Neural cell (in vitro differentiated cells): ENCODE measurements around the gene CTDSPL. TPM values are rescaled to one million over a fixed set of nuclear protein-coding genes. Genes with fewer than 3 reads are reported as not detected.

ENCODE experiments used
- H2AFZ ChIP-seq: fragments of 200-600, 300-800 bp; sonication (generic), shearing (Covaris generic); 2 replicates; pipeline ENCODE4 v1.6.0; 2014; ENCODE audit warnings: low read depth, mild to moderate bottlenecking, antibody characterized with exemption, low read length, moderate library complexity
- H3F3A ChIP-seq: fragments of 200-600 bp; shearing (Covaris generic); 2 replicates; pipeline ENCODE4 v1.6.1; 2016; ENCODE audit warnings: mild to moderate bottlenecking, moderate library complexity, mixed read lengths, antibody characterized with exemption, low read length; ENCODE audit not compliant: insufficient read depth, poor library complexity, severe bottlenecking
- H3K27ac ChIP-seq: fragments of 200-600, 300-800 bp; sonication (generic), shearing (Covaris generic); 2 replicates; pipeline ENCODE4 v1.5.1; 2014; ENCODE audit warnings: mild to moderate bottlenecking, low read length, moderate library complexity
- H3K27me3 ChIP-seq: fragments of 300-800, 200-600 bp; sonication (generic), shearing (Covaris generic); 2 replicates; pipeline ENCODE4 v1.6.0; 2014; ENCODE audit warnings: mild to moderate bottlenecking, low read depth, low read length, moderate library complexity; ENCODE audit not compliant: insufficient read depth
- H3K36me3 ChIP-seq: fragments of 300-800, 200-600 bp; sonication (generic), shearing (Covaris generic); 2 replicates; pipeline ENCODE4 v1.5.1; 2014; ENCODE audit warnings: mild to moderate bottlenecking, antibody characterized with exemption, low read length, moderate library complexity; ENCODE audit not compliant: insufficient read depth
- H3K4me2 ChIP-seq: fragments of 300-800, 200-600 bp; sonication (generic), shearing (Covaris generic); 2 replicates; pipeline ENCODE4 v1.6.0; 2014; ENCODE audit warnings: mild to moderate bottlenecking, low read length
- H3K4me3 ChIP-seq: fragments of 300-800, 200-600 bp; sonication (generic), shearing (Covaris generic); 2 replicates; pipeline ENCODE4 v1.5.1; 2014; ENCODE audit warnings: mild to moderate bottlenecking, low read length, moderate library complexity
- H3K79me2 ChIP-seq: fragments of 200-600 bp; shearing (Covaris generic); replicated peaks from 2 replicates; pipeline ENCODE4 v1.6.0; 2014; ENCODE audit warnings: mild to moderate bottlenecking, low read length, moderate library complexity; ENCODE audit not compliant: insufficient read depth
- H3K9ac ChIP-seq: fragments of 300-800, 200-600 bp; sonication (generic), shearing (Covaris generic); 2 replicates; pipeline ENCODE4 v1.6.1; 2016; ENCODE audit warnings: mild to moderate bottlenecking, low read length, mixed read lengths
- H3K9me2 ChIP-seq: fragments of 200-600 bp; shearing (Covaris generic); 2 replicates; pipeline ENCODE4 v1.6.1; 2016; ENCODE audit warnings: mild to moderate bottlenecking, low read length, mixed read lengths; ENCODE audit not compliant: insufficient read depth
- H3K9me3 ChIP-seq: fragments of 200-600, 300-800 bp; sonication (generic), shearing (Covaris generic); 2 replicates; pipeline ENCODE4 v1.6.1; 2016; ENCODE audit warnings: mild to moderate bottlenecking, mixed run types, low read length, moderate library complexity, mixed read lengths
- H4K20me1 ChIP-seq: fragments of 200-600 bp; shearing (Covaris generic); 2 replicates; pipeline ENCODE4 v1.6.1; 2016; ENCODE audit warnings: mild to moderate bottlenecking, mixed run types; ENCODE audit not compliant: insufficient read depth
- CTCF ChIP-seq: fragments of 450-650 bp; IDR thresholded peaks from 2 replicates; pipeline ENCODE4 v1.5.1; 2014; ENCODE audit warnings: antibody characterized with exemption, mild to moderate bottlenecking, moderate library complexity; ENCODE audit not compliant: poor library complexity, severe bottlenecking
- EP300 ChIP-seq: fragments of 450-650 bp; conservative IDR thresholded peaks from 2 replicates; pipeline ENCODE4 v1.6.1; 2014; ENCODE audit warnings: antibody characterized with exemption, mild to moderate bottlenecking, moderate library complexity; ENCODE audit not compliant: poor library complexity, severe bottlenecking
- EZH2 ChIP-seq: fragments of 200-600, 300-800 bp; shearing (Covaris generic), sonication (generic); IDR thresholded peaks from 2 replicates; pipeline ENCODE4 v1.6.1; 2014; ENCODE audit warnings: antibody characterized with exemption, low read length, borderline replicate concordance, mild to moderate bottlenecking; ENCODE audit not compliant: insufficient read depth, poor library complexity, severe bottlenecking
- MXI1 ChIP-seq: fragments of 450-650 bp; conservative IDR thresholded peaks from 2 replicates; pipeline ENCODE4 v1.6.1; 2014; ENCODE audit warnings: antibody characterized with exemption, mild to moderate bottlenecking; ENCODE audit not compliant: poor library complexity, severe bottlenecking
- POLR2AphosphoS5 ChIP-seq: IDR thresholded peaks from 2 replicates; pipeline ENCODE4 v1.6.1; 2012
- RAD21 ChIP-seq: fragments of 450-650 bp; conservative IDR thresholded peaks from 2 replicates; pipeline ENCODE4 v1.6.1; 2014; ENCODE audit warnings: antibody characterized with exemption, mild to moderate bottlenecking, moderate library complexity
- SMC3 ChIP-seq: fragments of 450-650 bp; conservative IDR thresholded peaks from 2 replicates; pipeline ENCODE4 v1.6.1; 2014; ENCODE audit warnings: antibody characterized with exemption, mild to moderate bottlenecking, moderate library complexity; ENCODE audit not compliant: poor library complexity
- TAF1 ChIP-seq: IDR thresholded peaks from 2 replicates; pipeline ENCODE4 v1.6.1; 2012; ENCODE audit warnings: low read depth
- polyA plus RNA-seq: library from polyadenylated mRNA; depleted of rRNA; stranded (reverse); fragments of >200 nt; gene quantifications from 2 replicates; pipeline ENCODE4 v1.2.3, GENCODE V29; 2014
- TF ChIP-seq, protein P1 (sequence below): IDR thresholded peaks from 2 replicates; pipeline ENCODE4 v1.6.1; 2012; ENCODE audit warnings: borderline replicate concordance

CTDSPL gene
- polyA plus RNA-seq, 1 donor from 2014 or later = 17.0 TPM

DNA sequence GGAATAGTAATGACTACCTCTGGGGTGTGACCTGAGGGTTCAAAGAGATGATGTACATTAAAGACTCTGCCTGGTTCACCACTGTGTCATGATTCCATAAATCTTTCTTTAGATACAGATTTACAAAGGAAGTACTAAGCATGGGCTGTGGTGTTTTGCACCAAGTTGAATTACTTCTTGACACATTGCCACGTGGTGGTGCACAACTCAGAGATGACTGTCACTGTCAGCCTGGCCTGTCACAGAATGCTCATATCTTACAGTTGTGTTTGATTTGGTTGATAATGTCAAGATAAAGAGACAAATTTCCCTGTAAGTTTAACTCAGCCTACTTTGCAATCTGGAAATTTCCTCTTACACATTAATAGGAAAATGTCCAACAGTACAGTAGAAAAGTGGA lies 3.2 kb downstream of the CTDSPL start:
- H3K79me2 ChIP-seq = peaks cover 38% of the 10 kb centered on the region
- no peaks in the 10 kb centered on the region for H3F3A ChIP-seq
- H3K4me2 ChIP-seq = no peak overlapping the region
- no peaks in the 10 kb centered on the region for H3K9me2 ChIP-seq
- H3K9ac ChIP-seq = no peak overlapping the region
- TF ChIP-seq, protein P1, sequence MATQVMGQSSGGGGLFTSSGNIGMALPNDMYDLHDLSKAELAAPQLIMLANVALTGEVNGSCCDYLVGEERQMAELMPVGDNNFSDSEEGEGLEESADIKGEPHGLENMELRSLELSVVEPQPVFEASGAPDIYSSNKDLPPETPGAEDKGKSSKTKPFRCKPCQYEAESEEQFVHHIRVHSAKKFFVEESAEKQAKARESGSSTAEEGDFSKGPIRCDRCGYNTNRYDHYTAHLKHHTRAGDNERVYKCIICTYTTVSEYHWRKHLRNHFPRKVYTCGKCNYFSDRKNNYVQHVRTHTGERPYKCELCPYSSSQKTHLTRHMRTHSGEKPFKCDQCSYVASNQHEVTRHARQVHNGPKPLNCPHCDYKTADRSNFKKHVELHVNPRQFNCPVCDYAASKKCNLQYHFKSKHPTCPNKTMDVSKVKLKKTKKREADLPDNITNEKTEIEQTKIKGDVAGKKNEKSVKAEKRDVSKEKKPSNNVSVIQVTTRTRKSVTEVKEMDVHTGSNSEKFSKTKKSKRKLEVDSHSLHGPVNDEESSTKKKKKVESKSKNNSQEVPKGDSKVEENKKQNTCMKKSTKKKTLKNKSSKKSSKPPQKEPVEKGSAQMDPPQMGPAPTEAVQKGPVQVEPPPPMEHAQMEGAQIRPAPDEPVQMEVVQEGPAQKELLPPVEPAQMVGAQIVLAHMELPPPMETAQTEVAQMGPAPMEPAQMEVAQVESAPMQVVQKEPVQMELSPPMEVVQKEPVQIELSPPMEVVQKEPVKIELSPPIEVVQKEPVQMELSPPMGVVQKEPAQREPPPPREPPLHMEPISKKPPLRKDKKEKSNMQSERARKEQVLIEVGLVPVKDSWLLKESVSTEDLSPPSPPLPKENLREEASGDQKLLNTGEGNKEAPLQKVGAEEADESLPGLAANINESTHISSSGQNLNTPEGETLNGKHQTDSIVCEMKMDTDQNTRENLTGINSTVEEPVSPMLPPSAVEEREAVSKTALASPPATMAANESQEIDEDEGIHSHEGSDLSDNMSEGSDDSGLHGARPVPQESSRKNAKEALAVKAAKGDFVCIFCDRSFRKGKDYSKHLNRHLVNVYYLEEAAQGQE = no peak
- TF ChIP-seq SMC3 (no peak), EP300 (peak; percentile 86), POLR2AphosphoS5 (peak; percentile 66), MXI1 (peak; percentile 78)
- no peak overlapping the region for H2AFZ ChIP-seq
- H3K4me3 ChIP-seq = no peak overlapping the region
- peaks cover 8% of the 10 kb centered on the region for H3K9me3 ChIP-seq
- no peaks in the 10 kb centered on the region for H4K20me1 ChIP-seq
- no peaks in the 10 kb centered on the region for H3K36me3 ChIP-seq
- no peak overlapping the region for H3K27ac ChIP-seq
- no peaks in the 10 kb centered on the region for H3K27me3 ChIP-seq

DNA sequence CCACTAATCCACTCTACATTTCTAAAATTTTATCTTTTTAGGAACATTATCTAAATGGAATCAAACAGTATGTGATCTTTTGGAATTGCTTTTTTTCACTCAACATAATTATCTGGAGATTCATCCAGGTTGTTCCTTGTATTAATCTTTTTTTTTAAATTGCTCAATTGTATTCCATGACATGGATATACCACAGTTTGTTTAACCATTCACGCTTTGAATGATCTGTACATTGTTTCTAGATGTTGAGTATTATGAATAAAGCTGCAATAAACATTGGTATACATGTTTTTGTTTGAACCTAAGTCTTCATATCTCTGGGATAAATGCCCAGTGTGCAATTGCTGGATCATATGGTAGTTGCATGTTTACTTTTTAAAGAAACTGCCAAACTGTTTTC lies 5.5 kb downstream of the CTDSPL start:
- Histone ChIP-seq H3K27me3 (no peaks in the 10 kb centered on the region), H3F3A (no peaks in the 10 kb centered on the region)

More for the DNA sequence above, 5.5 kb downstream of the CTDSPL start:
- Histone ChIP-seq H3K9me3 (peaks cover 8% of the 10 kb centered on the region), H3K4me2 (no peak overlapping the region), H3K36me3 (no peaks in the 10 kb centered on the region), H3K4me3 (no peak overlapping the region), H3K9ac (no peak overlapping the region), H3K9me2 (no peaks in the 10 kb centered on the region), H3K79me2 (peaks cover 51% of the 10 kb centered on the region), H3K27ac (no peak overlapping the region), H4K20me1 (no peaks in the 10 kb centered on the region), H2AFZ (no peak overlapping the region)
- TF ChIP-seq EZH2 (no peak), EP300 (no peak), POLR2AphosphoS5 (no peak), MXI1 (no peak), SMC3 (no peak), TAF1 (no peak), CTCF (no peak), RAD21 (no peak)
- TF ChIP-seq, protein P1 = no peak
